A549 (cell line): ENCODE data around the gene MYOT.

Experiments
- CHD2 ChIP-seq: fragments of 150-350 bp; IDR thresholded peaks from 2 replicates; pipeline ENCODE4 v1.6.1; 2014; ENCODE audit warnings: low read length; ENCODE audit not compliant: partially characterized antibody
- EP300 ChIP-seq, 2 experiments: fragments of >200 bp; sonication (Bioruptor Twin); formaldehyde crosslinking; IDR thresholded peaks; 2 replicates in 1 of 2; 3 replicates in 1 of 2; pipeline ENCODE4 v1.6.1; 2016 to 2017
- JUN ChIP-seq, 2 experiments: fragments of >200 bp; sonication (Bioruptor Twin); formaldehyde crosslinking; IDR thresholded peaks; 2 replicates in 1 of 2; 3 replicates in 1 of 2; pipeline ENCODE4 v1.6.1; 2016 to 2017
- JUNB ChIP-seq: fragments of >200 bp; sonication (Bioruptor Twin); formaldehyde crosslinking; IDR thresholded peaks from 2 replicates; pipeline ENCODE4 v1.6.1; 2016
- KDM1A ChIP-seq: fragments of 200-600 bp; sonication (generic); IDR thresholded peaks from 2 replicates; pipeline ENCODE4 v1.6.1; 2016; ENCODE audit warnings: low read depth, mild to moderate bottlenecking
- NFE2L2 ChIP-seq: fragments of 150-350 bp; conservative IDR thresholded peaks from 2 replicates; pipeline ENCODE4 v1.6.1; 2014; ENCODE audit warnings: low read length
- POLR2A ChIP-seq: IDR thresholded peaks from 2 replicates; pipeline ENCODE4 v1.6.1; 2012; ENCODE audit warnings: mild to moderate bottlenecking, low read length
- REST ChIP-seq: fragments of 200-600 bp; sonication (generic); IDR thresholded peaks from 2 replicates; pipeline ENCODE4 v1.6.1; 2016; ENCODE audit warnings: antibody characterized with exemption, mild to moderate bottlenecking, moderate library complexity
- RFX5 ChIP-seq: fragments of 450-650 bp; IDR thresholded peaks from 2 replicates; pipeline ENCODE4 v1.7.1; 2014; ENCODE audit warnings: antibody characterized with exemption, mild to moderate bottlenecking, moderate library complexity
- TF ChIP-seq, protein P1 (sequence below): fragments of >200 bp; sonication (Bioruptor Twin); formaldehyde crosslinking; IDR thresholded peaks from 3 replicates; pipeline ENCODE4 v1.5.1; 2016

- no peak for TF ChIP-seq RFX5
- no peak for TF ChIP-seq EP300 (IDR thresholded peaks at IDR 0.05)
- TF ChIP-seq POLR2A: no peak
- TF ChIP-seq, protein P1, sequence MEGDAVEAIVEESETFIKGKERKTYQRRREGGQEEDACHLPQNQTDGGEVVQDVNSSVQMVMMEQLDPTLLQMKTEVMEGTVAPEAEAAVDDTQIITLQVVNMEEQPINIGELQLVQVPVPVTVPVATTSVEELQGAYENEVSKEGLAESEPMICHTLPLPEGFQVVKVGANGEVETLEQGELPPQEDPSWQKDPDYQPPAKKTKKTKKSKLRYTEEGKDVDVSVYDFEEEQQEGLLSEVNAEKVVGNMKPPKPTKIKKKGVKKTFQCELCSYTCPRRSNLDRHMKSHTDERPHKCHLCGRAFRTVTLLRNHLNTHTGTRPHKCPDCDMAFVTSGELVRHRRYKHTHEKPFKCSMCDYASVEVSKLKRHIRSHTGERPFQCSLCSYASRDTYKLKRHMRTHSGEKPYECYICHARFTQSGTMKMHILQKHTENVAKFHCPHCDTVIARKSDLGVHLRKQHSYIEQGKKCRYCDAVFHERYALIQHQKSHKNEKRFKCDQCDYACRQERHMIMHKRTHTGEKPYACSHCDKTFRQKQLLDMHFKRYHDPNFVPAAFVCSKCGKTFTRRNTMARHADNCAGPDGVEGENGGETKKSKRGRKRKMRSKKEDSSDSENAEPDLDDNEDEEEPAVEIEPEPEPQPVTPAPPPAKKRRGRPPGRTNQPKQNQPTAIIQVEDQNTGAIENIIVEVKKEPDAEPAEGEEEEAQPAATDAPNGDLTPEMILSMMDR: no peak
- TF ChIP-seq JUNB: no peak
- TF ChIP-seq CHD2: no peak
- TF ChIP-seq KDM1A: no peak
- no peak for TF ChIP-seq JUN (IDR thresholded peaks at IDR 0.05)
- TF ChIP-seq REST: no peak
- TF ChIP-seq NFE2L2: no peak
Observed at GRCh38 chr5:137832416-137832815, 35.2 kb upstream of the MYOT start.
